Measurements from ENCODE around the gene TCTN2.

GRCh38 chr12:123657211-123657610 lies 13.7 kb upstream of the TCTN2 start:
- TF ChIP-seq CTCF (IDR thresholded peaks at IDR 0.05) (no peak), POLR2A (IDR thresholded peaks at IDR 0.05) (no peak)

All from Peyer's patch (tissue), 4 donors.